PC-9 (cell line): ENCODE results near the gene PPP2R5A. TPM values are rescaled to one million over a fixed set of nuclear protein-coding genes. Genes with fewer than 3 reads are reported as not detected.

Experiments
- BruUV-seq: library from RNA; stranded (reverse); fragments of 400-500 nt; replicated peaks from 2 replicates; lab custom pipeline; 2021; lab: Mats Ljungman, UMichigan
- CTCF ChIA-PET: fragments of 300-600 bp; sonication (Branson Sonifier 250); formaldehyde crosslinking; loops from one replicate; lab custom pipeline; 2022; ENCODE audit warnings: antibody characterized with exemption; lab: Charles Lee
- POLR2A ChIA-PET: fragments of 300-600 bp; sonication (Branson Sonifier 250); formaldehyde crosslinking; loops from one replicate; lab custom pipeline; 2022; ENCODE audit warnings: antibody characterized with exemption; ENCODE audit not compliant: unreplicated experiment; lab: Charles Lee
- DNase-seq, 2 experiments: peaks; one replicate each; pipeline versions ENCODE4 v3.0.0 to v3.0.0-alpha.2; 2015 to 2022; ENCODE audit warnings: mixed read lengths in 1 of 2
- H2AFZ ChIP-seq: fragments of 200-600 bp; sonication (generic); 2 replicates; pipeline ENCODE4 v1.8.1; 2017; ENCODE audit warnings: antibody characterized with exemption
- H3F3A ChIP-seq: fragments of 200-600 bp; sonication (generic); 2 replicates; pipeline ENCODE4 v1.8.1; 2017; ENCODE audit warnings: antibody characterized with exemption, mild to moderate bottlenecking, low read depth; ENCODE audit not compliant: insufficient read depth
- H3K27ac ChIP-seq: fragments of 200-600 bp; sonication (generic); 2 replicates; pipeline ENCODE4 v1.6.1; 2016; ENCODE audit warnings: mixed run types
- H3K27me3 ChIP-seq: fragments of 200-600 bp; sonication (generic); 2 replicates; pipeline ENCODE4 v1.6.1; 2016; ENCODE audit warnings: low read depth, mixed run types; ENCODE audit not compliant: insufficient read depth
- H3K36me3 ChIP-seq: fragments of 200-600 bp; sonication (generic); 2 replicates; pipeline ENCODE4 v1.6.1; 2016; ENCODE audit warnings: low read depth, mixed run types
- H3K4me1 ChIP-seq: fragments of 200-600 bp; sonication (generic); replicated peaks from 2 replicates; pipeline ENCODE4 v1.6.1; 2016; ENCODE audit warnings: mixed run types; ENCODE audit not compliant: insufficient read depth
- H3K4me2 ChIP-seq: fragments of 200-600 bp; sonication (generic); 2 replicates; pipeline ENCODE4 v1.6.1; 2017; ENCODE audit warnings: mixed run types
- H3K4me3 ChIP-seq: fragments of 200-600 bp; sonication (generic); 2 replicates; pipeline ENCODE4 v1.6.1; 2016; ENCODE audit warnings: mixed run types
- H3K79me2 ChIP-seq: fragments of 200-600 bp; sonication (generic); 2 replicates; pipeline ENCODE4 v1.6.1; 2017; ENCODE audit warnings: low read depth, mixed run types
- H3K9me2 ChIP-seq: fragments of 200-600 bp; sonication (generic); 2 replicates; pipeline ENCODE4 v1.8.1; 2017; ENCODE audit warnings: mild to moderate bottlenecking; ENCODE audit not compliant: insufficient read depth
- H3K9me3 ChIP-seq: fragments of 200-600 bp; sonication (generic); 2 replicates; pipeline ENCODE4 v1.8.1; 2016; ENCODE audit warnings: low read depth; ENCODE audit not compliant: insufficient read depth
- H4K20me1 ChIP-seq: fragments of 200-600 bp; sonication (generic); 2 replicates; pipeline ENCODE4 v1.8.1; 2017; ENCODE audit not compliant: insufficient read depth
- EZH2 ChIP-seq: fragments of 200-600 bp; sonication (generic); IDR thresholded peaks from 2 replicates; pipeline ENCODE4 v1.8.0; 2017; ENCODE audit warnings: antibody characterized with exemption, low read depth
- intact Hi-C: fragments of 100-400 bp; cut with micrococcal nuclease; formaldehyde crosslinking; loops from one replicate; pipeline ENCODE4 v1.10.0; 2022; ENCODE audit not compliant: unreplicated experiment
- total RNA-seq: library from RNA; stranded (reverse); gene quantifications from 2 replicates; pipeline ENCODE4 v1.2.3, GENCODE V29; 2021
- TF ChIP-seq, protein P1 (sequence below): fragments of 200-600 bp; sonication (generic); conservative IDR thresholded peaks from 2 replicates; pipeline ENCODE4 v1.6.1; 2017; ENCODE audit warnings: mixed run types, antibody characterized with exemption, mild to moderate bottlenecking, moderate library complexity

Gene PPP2R5A
- total RNA-seq, 1 experiment from 2014 or later: 26.7 TPM

DNA sequence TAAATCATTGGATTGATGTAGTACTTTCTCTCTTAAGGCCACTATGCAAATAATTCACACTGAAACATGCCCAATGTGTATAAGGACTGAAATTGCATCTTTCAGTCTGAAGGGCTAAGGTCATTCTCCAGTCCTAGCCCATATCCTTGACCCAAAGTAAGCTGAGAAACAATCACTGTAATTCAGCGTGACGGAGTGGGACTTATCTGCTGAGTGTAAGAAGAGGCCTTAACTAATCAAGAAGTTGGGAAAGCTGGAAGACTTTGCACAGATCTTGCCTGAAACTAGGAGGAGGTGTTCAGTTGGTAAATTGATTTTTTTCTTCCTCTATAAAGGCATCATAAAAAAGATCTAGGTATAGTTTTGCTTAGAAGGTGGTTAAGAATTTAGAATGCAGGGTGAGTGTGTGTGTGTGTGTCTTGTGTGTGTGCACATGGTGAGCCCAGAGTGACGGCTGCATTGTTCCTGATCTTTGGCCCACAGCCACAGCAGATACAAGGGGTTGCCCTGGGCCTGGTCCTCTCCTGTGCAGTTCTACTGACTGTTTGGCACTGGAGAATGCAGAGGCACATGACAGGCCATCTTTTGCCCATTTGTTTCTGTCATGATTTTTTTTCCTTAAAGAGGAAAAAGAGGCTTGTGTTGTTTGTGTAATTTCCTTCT lies 13.3 kb upstream of the PPP2R5A start:
- BruUV-seq: no TSS peak
- Histone ChIP-seq H3K4me3 (no peak overlapping the region), H3F3A (no peaks in the 10 kb centered on the region), H3K4me2 (no peak overlapping the region), H3K9me3 (no peaks in the 10 kb centered on the region), H3K79me2 (no peaks in the 10 kb centered on the region), H3K27ac (no peak overlapping the region), H2AFZ (no peak overlapping the region), H4K20me1 (no peaks in the 10 kb centered on the region), H3K27me3 (no peaks in the 10 kb centered on the region), H3K36me3 (no peaks in the 10 kb centered on the region), H3K9me2 (0 out of 2 replicates have a peak, but pooled peaks cover 4% of the 10 kb centered on the region), H3K4me1 (no peaks in the 10 kb centered on the region)
- intact Hi-C loops: no loop called here
- TF ChIP-seq, protein P1, sequence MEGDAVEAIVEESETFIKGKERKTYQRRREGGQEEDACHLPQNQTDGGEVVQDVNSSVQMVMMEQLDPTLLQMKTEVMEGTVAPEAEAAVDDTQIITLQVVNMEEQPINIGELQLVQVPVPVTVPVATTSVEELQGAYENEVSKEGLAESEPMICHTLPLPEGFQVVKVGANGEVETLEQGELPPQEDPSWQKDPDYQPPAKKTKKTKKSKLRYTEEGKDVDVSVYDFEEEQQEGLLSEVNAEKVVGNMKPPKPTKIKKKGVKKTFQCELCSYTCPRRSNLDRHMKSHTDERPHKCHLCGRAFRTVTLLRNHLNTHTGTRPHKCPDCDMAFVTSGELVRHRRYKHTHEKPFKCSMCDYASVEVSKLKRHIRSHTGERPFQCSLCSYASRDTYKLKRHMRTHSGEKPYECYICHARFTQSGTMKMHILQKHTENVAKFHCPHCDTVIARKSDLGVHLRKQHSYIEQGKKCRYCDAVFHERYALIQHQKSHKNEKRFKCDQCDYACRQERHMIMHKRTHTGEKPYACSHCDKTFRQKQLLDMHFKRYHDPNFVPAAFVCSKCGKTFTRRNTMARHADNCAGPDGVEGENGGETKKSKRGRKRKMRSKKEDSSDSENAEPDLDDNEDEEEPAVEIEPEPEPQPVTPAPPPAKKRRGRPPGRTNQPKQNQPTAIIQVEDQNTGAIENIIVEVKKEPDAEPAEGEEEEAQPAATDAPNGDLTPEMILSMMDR: no peak
- no peak for TF ChIP-seq EZH2
- DNase-seq: no peak
- POLR2A ChIA-PET: no interaction called here
- CTCF ChIA-PET: no interaction called here

DNA sequence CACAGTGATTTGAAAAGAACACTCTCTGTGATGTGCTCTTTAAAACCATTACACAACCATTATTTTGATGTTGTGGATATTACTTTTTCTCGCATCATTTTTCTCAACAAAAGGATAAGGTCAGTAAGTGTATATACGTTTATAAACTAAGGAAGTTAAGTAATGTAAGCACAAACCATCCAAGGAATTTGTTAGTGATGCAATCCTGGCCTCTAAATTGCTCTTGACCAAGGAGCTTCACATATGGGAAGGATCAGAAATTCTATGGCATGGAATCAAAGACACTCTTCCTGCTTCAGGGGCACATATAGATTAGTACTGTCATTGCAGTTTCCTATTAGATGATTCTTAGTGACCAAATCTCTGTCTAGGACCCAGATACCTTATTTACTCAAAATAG lies 3.6 kb upstream of the PPP2R5A start:
- POLR2A ChIA-PET: no interaction called here
- no peak overlapping the region for H3K4me2 ChIP-seq
- TF ChIP-seq, protein P1: no peak
- TF ChIP-seq EZH2: no peak

DNA sequence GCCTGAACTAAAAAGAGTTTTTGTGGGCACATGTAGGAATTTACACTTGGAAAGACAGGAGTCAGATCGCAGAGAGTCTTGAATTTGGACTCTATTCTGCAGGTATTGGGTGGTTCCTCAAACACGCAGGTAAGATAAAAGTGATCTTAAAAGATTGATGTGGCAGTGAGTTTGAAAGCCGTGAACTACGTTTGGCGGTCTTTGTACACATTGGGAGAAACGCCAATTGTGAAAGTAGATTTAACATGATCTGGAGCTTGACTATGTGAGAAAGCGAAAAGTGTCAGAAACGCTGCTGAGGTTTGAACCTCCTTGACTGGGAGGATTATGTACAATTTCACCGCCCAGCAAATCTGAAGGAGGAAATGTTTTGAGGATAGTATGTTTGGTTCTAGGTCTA lies 1.5 kb upstream of the PPP2R5A start:
- ChIA-PET POLR2A (interaction anchor here (0.6 kb wide), 1 partner anchor 55 kb away, joined by 4 read pairs; no protein-coding TSS in a partner anchor), CTCF (no interaction called here)
- H3K27ac ChIP-seq: no peak overlapping the region
- no peaks in the 10 kb centered on the region for H3K9me2 ChIP-seq
- H3K4me3 ChIP-seq: peak overlapping the region; percentile 65
- peaks cover 28% of the 10 kb centered on the region for H3K79me2 ChIP-seq
- H3K9me3 ChIP-seq: no peaks in the 10 kb centered on the region
- no peaks in the 10 kb centered on the region for H3K36me3 ChIP-seq
- peaks cover 19% of the 10 kb centered on the region for H3F3A ChIP-seq
- H2AFZ ChIP-seq: peak overlapping the region; percentile 89
- peaks cover 29% of the 10 kb centered on the region for H3K4me1 ChIP-seq
- intact Hi-C loops: loop anchor here (2.0 to 10.0 kb wide), 5 partner anchors 49 to 709 kb away; partner anchors contain the start of gene SLC30A1
- TF ChIP-seq EZH2: no peak
- TF ChIP-seq, protein P1: no peak
- DNase-seq: no peak
- no peaks in the 10 kb centered on the region for H3K27me3 ChIP-seq
- no TSS peak for BruUV-seq
- H3K4me2 ChIP-seq: peak overlapping the region; percentile 95
- no peaks in the 10 kb centered on the region for H4K20me1 ChIP-seq

More for the DNA sequence above, 3.6 kb upstream of the PPP2R5A start:
- peak in 1 of 2 experiments; percentile 53 for DNase-seq
- Histone ChIP-seq H3K79me2 (peaks cover 6% of the 10 kb centered on the region), H2AFZ (no peak overlapping the region), H4K20me1 (no peaks in the 10 kb centered on the region), H3K36me3 (no peaks in the 10 kb centered on the region), H3K27me3 (no peaks in the 10 kb centered on the region), H3F3A (peaks cover 12% of the 10 kb centered on the region; the same call in 1 of the 2 replicates), H3K4me3 (no peak overlapping the region), H3K9me2 (no peaks in the 10 kb centered on the region), H3K4me1 (peaks cover 10% of the 10 kb centered on the region), H3K27ac (no peak overlapping the region), H3K9me3 (no peaks in the 10 kb centered on the region)
- CTCF ChIA-PET: no interaction called here
- intact Hi-C loops: loop anchor here (10.0 kb wide), 3 partner anchors 97 to 707 kb away; partner anchors contain the start of gene SLC30A1
- BruUV-seq: no TSS peak
